A673 (cell line): ENCODE measurements around the gene ST7L.

Source experiments
- EZH2 ChIP-seq: fragments of 200-600 bp; sonication (generic); IDR thresholded peaks from 2 replicates; pipeline ENCODE4 v1.6.1; 2017; ENCODE audit warnings: borderline replicate concordance, low read depth, mild to moderate bottlenecking, mixed read lengths, antibody characterized with exemption, low read length; ENCODE audit not compliant: poor library complexity, severe bottlenecking
- TF ChIP-seq, protein P1 (sequence below): fragments of 300-800, 200-600 bp; sonication (generic); conservative IDR thresholded peaks from 2 replicates; pipeline ENCODE4 v1.5.1; 2017; ENCODE audit warnings: low read depth, mild to moderate bottlenecking, antibody characterized with exemption, low read length, moderate library complexity, mixed read lengths

DNA sequence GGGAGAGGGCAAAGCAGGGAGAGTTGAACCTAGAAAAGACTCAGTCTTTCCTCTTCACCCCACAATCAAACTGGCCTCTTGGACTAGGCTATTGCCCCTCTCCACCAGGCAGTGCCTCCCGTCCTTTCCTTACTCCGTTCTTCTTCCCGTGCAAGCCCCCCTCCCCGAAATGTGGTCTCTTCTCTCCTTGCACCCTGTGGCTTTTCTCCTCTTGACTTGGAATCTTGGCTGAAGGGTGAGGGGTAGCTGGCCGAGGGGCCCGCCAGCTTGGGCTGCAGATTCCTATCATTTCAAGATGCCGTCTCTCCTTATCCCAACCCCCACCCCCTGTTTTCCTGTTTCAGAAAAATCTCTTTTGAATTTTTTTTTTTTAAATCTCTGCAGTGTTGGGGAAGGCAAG, 108.6 kb downstream of the ST7L start:
- TF ChIP-seq, protein P1, sequence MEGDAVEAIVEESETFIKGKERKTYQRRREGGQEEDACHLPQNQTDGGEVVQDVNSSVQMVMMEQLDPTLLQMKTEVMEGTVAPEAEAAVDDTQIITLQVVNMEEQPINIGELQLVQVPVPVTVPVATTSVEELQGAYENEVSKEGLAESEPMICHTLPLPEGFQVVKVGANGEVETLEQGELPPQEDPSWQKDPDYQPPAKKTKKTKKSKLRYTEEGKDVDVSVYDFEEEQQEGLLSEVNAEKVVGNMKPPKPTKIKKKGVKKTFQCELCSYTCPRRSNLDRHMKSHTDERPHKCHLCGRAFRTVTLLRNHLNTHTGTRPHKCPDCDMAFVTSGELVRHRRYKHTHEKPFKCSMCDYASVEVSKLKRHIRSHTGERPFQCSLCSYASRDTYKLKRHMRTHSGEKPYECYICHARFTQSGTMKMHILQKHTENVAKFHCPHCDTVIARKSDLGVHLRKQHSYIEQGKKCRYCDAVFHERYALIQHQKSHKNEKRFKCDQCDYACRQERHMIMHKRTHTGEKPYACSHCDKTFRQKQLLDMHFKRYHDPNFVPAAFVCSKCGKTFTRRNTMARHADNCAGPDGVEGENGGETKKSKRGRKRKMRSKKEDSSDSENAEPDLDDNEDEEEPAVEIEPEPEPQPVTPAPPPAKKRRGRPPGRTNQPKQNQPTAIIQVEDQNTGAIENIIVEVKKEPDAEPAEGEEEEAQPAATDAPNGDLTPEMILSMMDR = no peak
- TF ChIP-seq EZH2 = no peak
